GM23338 (cell line): ENCODE results near the gene RPTOR. TPM values are rescaled to one million over a fixed set of nuclear protein-coding genes. Genes with fewer than 3 reads are reported as not detected.

Experiments used
- ATAC-seq: fragments of 200-7000 bp; cut with Tn5 transposase; 3 replicates; pipeline ENCODE4 v1.9.1; 2020
- DNase-seq: peaks from one replicate; pipeline ENCODE4 v3.0.0-alpha.2; 2015; ENCODE audit warnings: low spot score
- H2AFZ ChIP-seq: fragments of 200-600 bp; sonication (generic); 2 replicates; pipeline ENCODE4 v1.8.0; 2016; ENCODE audit warnings: antibody characterized with exemption, mild to moderate bottlenecking, moderate library complexity
- H3F3A ChIP-seq: fragments of 200-600 bp; sonication (generic); replicated peaks from 2 replicates; pipeline ENCODE4 v1.8.0; 2017; ENCODE audit warnings: antibody characterized with exemption, mixed run types, low read depth
- H3K27ac ChIP-seq: fragments of 200-600 bp; sonication (generic); 2 replicates; pipeline ENCODE4 v1.6.1; 2016; ENCODE audit warnings: low read depth
- H3K27me3 ChIP-seq: fragments of 200-600 bp; sonication (generic); 2 replicates; pipeline ENCODE4 v1.8.0; 2016; ENCODE audit warnings: mild to moderate bottlenecking, mixed run types, moderate library complexity; ENCODE audit not compliant: insufficient read depth
- H3K36me3 ChIP-seq: fragments of 200-600 bp; sonication (generic); 2 replicates; pipeline ENCODE4 v1.8.0; 2016; ENCODE audit warnings: mild to moderate bottlenecking; ENCODE audit not compliant: insufficient read depth
- H3K4me1 ChIP-seq: fragments of 200-600 bp; sonication (generic); 2 replicates; pipeline ENCODE4 v1.8.0; 2016; ENCODE audit warnings: mild to moderate bottlenecking, moderate library complexity; ENCODE audit not compliant: insufficient read depth
- H3K4me2 ChIP-seq: fragments of 200-600 bp; sonication (generic); 2 replicates; pipeline ENCODE4 v1.7.1; 2017; ENCODE audit warnings: mixed run types
- H3K4me3 ChIP-seq: fragments of 200-600 bp; sonication (generic); 2 replicates; pipeline ENCODE4 v1.6.1; 2016; ENCODE audit warnings: mixed run types
- H3K79me2 ChIP-seq: fragments of 200-600 bp; sonication (generic); replicated peaks from 2 replicates; pipeline ENCODE4 v1.8.0; 2017; ENCODE audit warnings: mild to moderate bottlenecking; ENCODE audit not compliant: insufficient read depth
- H3K9me2 ChIP-seq: fragments of 200-600 bp; sonication (generic); 2 replicates; pipeline ENCODE4 v1.8.0; 2017; ENCODE audit not compliant: insufficient read depth
- H4K20me1 ChIP-seq: fragments of 200-600 bp; sonication (generic); replicated peaks from 2 replicates; pipeline ENCODE4 v1.8.0; 2017; ENCODE audit warnings: mild to moderate bottlenecking; ENCODE audit not compliant: insufficient read depth
- H3K27ac Mint-ChIP-seq: 2 replicates; pipeline ENCODE4 v1.8.0; 2020; ENCODE audit warnings: inconsistent platforms, mild to moderate bottlenecking, moderate library complexity, mixed read lengths
- H3K27me3 Mint-ChIP-seq: 3 replicates; pipeline ENCODE4 v1.8.0; 2022; ENCODE audit warnings: low read depth, mild to moderate bottlenecking, moderate library complexity, mixed read lengths, inconsistent platforms; ENCODE audit not compliant: insufficient read depth, poor library complexity
- H3K36me3 Mint-ChIP-seq: 3 replicates; pipeline ENCODE4 v1.8.0; 2021; ENCODE audit warnings: low read depth, mild to moderate bottlenecking, inconsistent platforms, moderate library complexity, mixed read lengths
- H3K4me1 Mint-ChIP-seq: 3 replicates; pipeline ENCODE4 v1.8.0; 2020; ENCODE audit warnings: mild to moderate bottlenecking, inconsistent platforms, mixed read lengths
- H3K4me3 Mint-ChIP-seq: 3 replicates; pipeline ENCODE4 v1.8.0; 2021; ENCODE audit warnings: moderate library complexity, mild to moderate bottlenecking, inconsistent platforms, mixed read lengths
- H3K9me3 Mint-ChIP-seq: 3 replicates; pipeline ENCODE4 v1.8.0; 2020; ENCODE audit warnings: moderate library complexity, mild to moderate bottlenecking, inconsistent platforms, mixed read lengths
- CREB1 ChIP-seq: fragments of 250-450 bp; sonication (Bioruptor Pico); IDR thresholded peaks from 2 replicates; pipeline ENCODE4 v1.5.0; 2020; ENCODE audit warnings: low read depth, mild to moderate bottlenecking, moderate library complexity
- CTCF ChIP-seq, 2 experiments: fragments of 200-600 bp in 1 of 2; sonication (generic) in 1 of 2; conservative IDR thresholded peaks; 2 replicates each; pipeline versions ENCODE4 v1.5.1 to v1.6.1; 2016 to 2017; ENCODE audit warnings: antibody characterized with exemption in 2 of 2, low read depth in 2 of 2, mild to moderate bottlenecking in 2 of 2, moderate library complexity in 1 of 2
- EZH2 ChIP-seq: fragments of 200-600 bp; sonication (generic); IDR thresholded peaks from one replicate; pipeline ENCODE4 v1.8.0; 2017; ENCODE audit warnings: antibody characterized with exemption, mild to moderate bottlenecking, low read depth; ENCODE audit not compliant: unreplicated experiment
- NANOG ChIP-seq: IDR thresholded peaks from 2 replicates; pipeline ENCODE4 v1.6.1; 2016; ENCODE audit warnings: antibody characterized with exemption, borderline replicate concordance
- POLR2AphosphoS5 ChIP-seq: IDR thresholded peaks from 2 replicates; pipeline ENCODE4 v1.6.1; 2016; ENCODE audit warnings: antibody characterized with exemption, low read depth
- ZNF114 ChIP-seq: fragments of 250-450 bp; sonication (Bioruptor Pico); IDR thresholded peaks from 2 replicates; pipeline ENCODE4 v1.5.0; 2020; ENCODE audit warnings: mild to moderate bottlenecking, moderate library complexity
- ZNF331 ChIP-seq: fragments of 250-450 bp; sonication (Bioruptor Pico); IDR thresholded peaks from 2 replicates; pipeline ENCODE4 v1.5.0; 2020; ENCODE audit warnings: low read depth, mild to moderate bottlenecking, moderate library complexity
- ZNF462 ChIP-seq: fragments of 250-450 bp; sonication (Bioruptor Pico); IDR thresholded peaks from 2 replicates; pipeline ENCODE4 v1.5.0; 2020; ENCODE audit warnings: mild to moderate bottlenecking, moderate library complexity
- polyA plus RNA-seq: library from polyadenylated mRNA; unstranded; fragments of >200 nt; fragmentation: Nextera tagmentation; extraction: Ambion mirVana; gene quantifications from 2 replicates; pipeline ENCODE4 v1.2.1, GENCODE V29; 2016
- total RNA-seq: library from RNA; depleted of rRNA; stranded (reverse); fragments of >200 nt; shearing (Covaris generic); gene quantifications from 2 replicates; pipeline ENCODE4 v1.2.3, GENCODE V29; 2014

The RPTOR gene
- total and polyA plus RNA-seq, 2 experiments from 2014 or later = 9.5 to 38.0 TPM

- Histone ChIP-seq H3K9me2 (no peaks in the 10 kb centered on the region), H3K4me2 (no peak overlapping the region), H3K79me2 (peaks cover 82% of the 10 kb centered on the region), H2AFZ (no peak overlapping the region), H3K27ac (no peak overlapping the region), H3K4me1 (no peaks in the 10 kb centered on the region), H3K4me3 (no peak overlapping the region), H3F3A (no peaks in the 10 kb centered on the region; the same call in 1 of the 2 replicates), H4K20me1 (peaks cover 26% of the 10 kb centered on the region), H3K36me3 (no peaks in the 10 kb centered on the region), H3K27me3 (no peaks in the 10 kb centered on the region)
- H3K27ac Mint-ChIP-seq = no peak overlapping the region
- H3K4me3 Mint-ChIP-seq = no peak overlapping the region
- no peaks in the 10 kb centered on the region for H3K36me3 Mint-ChIP-seq
- H3K27me3 Mint-ChIP-seq = peaks cover 4% of the 10 kb centered on the region
- no peak for TF ChIP-seq CTCF (conservative IDR thresholded peaks at IDR 0.05; ENCODE audit: low read depth in 2 of 2)
- TF ChIP-seq ZNF114 (CRISPR knock-in tag) = no peak
- TF ChIP-seq EZH2 = no peak
- no peaks in the 10 kb centered on the region for H3K9me3 Mint-ChIP-seq
- DNase-seq = no peak
- ATAC-seq = no peak
- peaks cover 15% of the 10 kb centered on the region for H3K4me1 Mint-ChIP-seq
Measured at GRCh38 chr17:80584176-80584905, 39.7 kb downstream of the RPTOR start.

- peaks cover 72% of the 10 kb centered on the region for H3K79me2 ChIP-seq
- no peak overlapping the region for H3K4me3 Mint-ChIP-seq
- peaks cover 4% of the 10 kb centered on the region for H3K27me3 Mint-ChIP-seq
- H4K20me1 ChIP-seq = peaks cover 31% of the 10 kb centered on the region
- H3K36me3 ChIP-seq = no peaks in the 10 kb centered on the region
- peaks cover 24% of the 10 kb centered on the region for H3K4me1 Mint-ChIP-seq
- H3K36me3 Mint-ChIP-seq = no peaks in the 10 kb centered on the region
- H3K27ac ChIP-seq = no peak overlapping the region
- H3K27ac Mint-ChIP-seq = no peak overlapping the region
- no peak overlapping the region for H3K4me2 ChIP-seq
- no peaks in the 10 kb centered on the region; the same call in 1 of the 2 replicates for H3F3A ChIP-seq
- H3K4me3 ChIP-seq = no peak overlapping the region
- no peak overlapping the region for H2AFZ ChIP-seq
- no peaks in the 10 kb centered on the region for H3K9me2 ChIP-seq
- ATAC-seq (no peak), DNase-seq (no peak)
- no peaks in the 10 kb centered on the region for H3K27me3 ChIP-seq
- H3K9me3 Mint-ChIP-seq = no peaks in the 10 kb centered on the region
- no peaks in the 10 kb centered on the region for H3K4me1 ChIP-seq
- TF ChIP-seq NANOG (no peak), ZNF462 (CRISPR knock-in tag) (no peak), EZH2 (no peak), CREB1 (no peak), POLR2AphosphoS5 (no peak), CTCF (conservative IDR thresholded peaks at IDR 0.05; ENCODE audit: low read depth in 2 of 2) (no peak), ZNF331 (no peak)
Measured at GRCh38 chr17:80585890-80586845, 41.5 kb downstream of the RPTOR start.
